H1 (cell line): Measurements from ENCODE around the gene KNDC1. TPM values are rescaled to one million over a fixed set of nuclear protein-coding genes. Genes with fewer than 3 reads are reported as not detected.

ENCODE experiments used
- CTCF ChIA-PET: fragments of 300-600 bp; sonication (Branson Sonifier 250); formaldehyde crosslinking; loops from one replicate; lab custom pipeline; 2021; ENCODE audit not compliant: partially characterized antibody; lab: Charles Lee
- POLR2A ChIA-PET: fragments of 300-600 bp; sonication (Branson Sonifier 250); formaldehyde crosslinking; loops from one replicate; lab custom pipeline; 2021; ENCODE audit warnings: inconsistent platforms; ENCODE audit not compliant: partially characterized antibody; lab: Charles Lee
- DNase-seq, 2 experiments: peaks; one replicate each; pipeline versions ENCODE4 v3.0.0 to v3.0.0-alpha.2; 2010 to 2022; ENCODE audit warnings: low spot score in 2 of 2, low read depth in 1 of 2, mixed read lengths in 1 of 2
- FAIRE-seq: peaks from 2 replicates; lab custom pipeline; 2011; peaks lifted over from hg19 to GRCh38; lab: Jason Lieb, UNC
- H2AFZ ChIP-seq: 2 replicates; pipeline ENCODE4 v1.8.1; 2012; ENCODE audit warnings: low read length, inconsistent platforms
- H2AK5ac ChIP-seq: 2 replicates; pipeline ENCODE4 v1.6.1; 2013; ENCODE audit warnings: low read depth, low read length
- H2BK120ac ChIP-seq: replicated peaks from 2 replicates; pipeline ENCODE3; 2013; ENCODE audit warnings: low read depth, low read length, inconsistent platforms
- H2BK12ac ChIP-seq: 2 replicates; pipeline ENCODE4 v1.6.1; 2013; ENCODE audit warnings: low read depth, low read length
- H2BK15ac ChIP-seq: 2 replicates; pipeline ENCODE4 v1.6.1; 2013; ENCODE audit warnings: low read length
- H2BK20ac ChIP-seq: 2 replicates; pipeline ENCODE4 v1.6.1; 2013; ENCODE audit warnings: low read length
- H2BK5ac ChIP-seq: 2 replicates; pipeline ENCODE4 v1.6.1; 2013; ENCODE audit warnings: low read depth, low read length
- H3K14ac ChIP-seq: 2 replicates; pipeline ENCODE4 v1.6.1; 2013; ENCODE audit warnings: inconsistent platforms; ENCODE audit not compliant: insufficient read length
- H3K18ac ChIP-seq: 2 replicates; pipeline ENCODE4 v1.6.1; 2013; ENCODE audit warnings: low read length; ENCODE audit errors: extremely low read depth
- H3K23ac ChIP-seq: 2 replicates; pipeline ENCODE4 v1.6.1; 2013; ENCODE audit warnings: inconsistent platforms; ENCODE audit not compliant: insufficient read length
- H3K23me2 ChIP-seq: 2 replicates; pipeline ENCODE4 v1.6.1; 2013; ENCODE audit warnings: low read depth, low read length
- H3K27ac ChIP-seq: 2 replicates; pipeline ENCODE4 v1.6.1; 2011; ENCODE audit warnings: low read depth, low read length, inconsistent platforms
- H3K27me3 ChIP-seq, 4 experiments: replicated peaks in 1 of 4; 1 replicate in 1 of 4; 2 replicates in 3 of 4; pipeline versions ENCODE4 v1.6.1 to v1.8.1; 2011 to 2013; ENCODE audit warnings: low read length in 3 of 4, mild to moderate bottlenecking in 3 of 4, inconsistent platforms in 2 of 4, mixed read lengths in 2 of 4, moderate library complexity in 1 of 4; ENCODE audit not compliant: control insufficient read depth in 3 of 4, insufficient read depth in 3 of 4; ENCODE audit errors: extremely low read depth in 1 of 4
- H3K36me3 ChIP-seq, 4 experiments: 2 replicates each; pipeline versions ENCODE4 v1.6.1 to v1.8.1; 2011 to 2013; ENCODE audit warnings: mild to moderate bottlenecking in 4 of 4, low read length in 3 of 4, moderate library complexity in 2 of 4, control low read depth in 1 of 4, inconsistent platforms in 1 of 4; ENCODE audit not compliant: insufficient read depth in 4 of 4, control insufficient read depth in 2 of 4
- H3K4ac ChIP-seq: replicated peaks from 2 replicates; pipeline ENCODE3; 2013; ENCODE audit warnings: low read length, low read depth, mixed read lengths, inconsistent platforms; ENCODE audit not compliant: insufficient read length
- H3K4me1 ChIP-seq, 4 experiments: replicated peaks in 1 of 4; 1 replicate in 1 of 4; 2 replicates in 3 of 4; pipeline versions ENCODE4 v1.6.1 to v1.8.1; 2011 to 2013; ENCODE audit warnings: low read length in 3 of 4, inconsistent platforms in 2 of 4, mixed read lengths in 1 of 4; ENCODE audit not compliant: insufficient read depth in 4 of 4, control insufficient read depth in 3 of 4
- H3K4me2 ChIP-seq, 2 experiments: 2 replicates each; pipeline versions ENCODE4 v1.6.1 to v1.8.1; 2011 to 2013; ENCODE audit warnings: low read depth in 2 of 2, low read length in 2 of 2, control low read depth in 1 of 2, inconsistent platforms in 1 of 2, mild to moderate bottlenecking in 1 of 2; ENCODE audit not compliant: insufficient read depth in 1 of 2
- H3K4me3 ChIP-seq, 4 experiments: fragments of 200-600, 300-600 bp in 1 of 4; sonication (generic), shearing (Covaris generic), sonication (Bioruptor Twin) in 1 of 4; 2 replicates each; pipeline versions ENCODE4 v1.5.1 to v1.8.1; 2011 to 2016; ENCODE audit warnings: low read length in 4 of 4, low read depth in 3 of 4, control low read depth in 2 of 4, inconsistent platforms in 2 of 4, mild to moderate bottlenecking in 2 of 4, mixed read lengths in 1 of 4, moderate library complexity in 1 of 4; ENCODE audit not compliant: insufficient read depth in 2 of 4; ENCODE audit errors: extremely low read depth in 1 of 4
- H3K56ac ChIP-seq: replicated peaks from 2 replicates; pipeline ENCODE3; 2013; ENCODE audit warnings: low read depth, mild to moderate bottlenecking, mixed read lengths, low read length, inconsistent platforms; ENCODE audit not compliant: insufficient read length
- H3K79me1 ChIP-seq: 2 replicates; pipeline ENCODE4 v1.6.1; 2013; ENCODE audit warnings: low read depth, low read length, control low read depth
- H3K79me2 ChIP-seq, 2 experiments: 2 replicates each; pipeline versions ENCODE4 v1.6.1 to v1.8.1; 2012 to 2013; ENCODE audit warnings: low read length in 2 of 2, mild to moderate bottlenecking in 2 of 2, inconsistent platforms in 1 of 2; ENCODE audit not compliant: insufficient read depth in 2 of 2, control insufficient read depth in 1 of 2
- H3K9ac ChIP-seq, 4 experiments: replicated peaks in 1 of 4; 1 replicate in 1 of 4; 2 replicates in 3 of 4; pipeline versions ENCODE4 v1.6.1 to v1.8.1; 2011 to 2013; ENCODE audit warnings: low read depth in 3 of 4, low read length in 3 of 4, control low read depth in 2 of 4, mild to moderate bottlenecking in 2 of 4, moderate library complexity in 2 of 4, inconsistent platforms in 1 of 4; ENCODE audit errors: extremely low read depth in 1 of 4
- H3K9me3 ChIP-seq, 2 experiments: 2 replicates each; pipeline versions ENCODE4 v1.6.1 to v1.8.1; 2012 to 2013; ENCODE audit warnings: mild to moderate bottlenecking in 2 of 2, moderate library complexity in 2 of 2, control low read depth in 1 of 2, inconsistent platforms in 1 of 2, low read depth in 1 of 2, low read length in 1 of 2, mixed read lengths in 1 of 2; ENCODE audit not compliant: insufficient read depth in 2 of 2
- H4K20me1 ChIP-seq, 2 experiments: replicated peaks in 1 of 2; 2 replicates each; pipeline versions ENCODE3 to v1.8.1; 2011 to 2013; ENCODE audit warnings: inconsistent platforms in 2 of 2, low read length in 2 of 2, mild to moderate bottlenecking in 1 of 2; ENCODE audit not compliant: insufficient read depth in 2 of 2, control insufficient read depth in 1 of 2
- H4K5ac ChIP-seq: 2 replicates; pipeline ENCODE4 v1.6.1; 2013; ENCODE audit warnings: low read length, low read depth, mixed read lengths, inconsistent platforms; ENCODE audit not compliant: insufficient read length
- H4K8ac ChIP-seq: 2 replicates; pipeline ENCODE4 v1.8.0; 2013; ENCODE audit warnings: mild to moderate bottlenecking, moderate library complexity, low read length, inconsistent platforms; ENCODE audit not compliant: insufficient read depth; ENCODE audit errors: extremely low read depth
- H4K91ac ChIP-seq: replicated peaks from 2 replicates; pipeline ENCODE3; 2013; ENCODE audit warnings: low read length, mixed read lengths, inconsistent platforms; ENCODE audit not compliant: insufficient read length
- BCL11A ChIP-seq, 2 experiments: IDR thresholded peaks; one replicate each; pipeline ENCODE4 v1.6.1; 2011; ENCODE audit warnings: low read depth in 2 of 2, low read length in 2 of 2, mild to moderate bottlenecking in 2 of 2
- CBX8 ChIP-seq: fragments of 300-800, 300-1000 bp; sonication (generic); IDR thresholded peaks from 2 replicates; pipeline ENCODE4 v1.7.1; 2016; ENCODE audit warnings: low read depth, low read length, borderline replicate concordance
- CHD1 ChIP-seq: IDR thresholded peaks from 2 replicates; pipeline ENCODE4 v1.6.1; 2012; ENCODE audit warnings: low read depth, low read length, improper control_type of control experiment
- HDAC6 ChIP-seq: IDR thresholded peaks from one replicate; pipeline ENCODE4 v1.7.1; 2012; ENCODE audit warnings: low read depth, mild to moderate bottlenecking, inconsistent platforms, low read length, moderate library complexity
- NANOG ChIP-seq: IDR thresholded peaks from 2 replicates; pipeline ENCODE4 v1.6.1; 2011; ENCODE audit warnings: low read length, low read depth, mild to moderate bottlenecking, inconsistent platforms; ENCODE audit not compliant: insufficient read depth, poor library complexity, severe bottlenecking
- POLR2A ChIP-seq, 2 experiments: IDR thresholded peaks; 1 replicate in 1 of 2; 2 replicates in 1 of 2; pipeline ENCODE4 v1.6.1; 2011; ENCODE audit warnings: low read depth in 2 of 2, low read length in 2 of 2, mild to moderate bottlenecking in 2 of 2; ENCODE audit errors: control extremely low read depth in 1 of 2
- RAD21 ChIP-seq, 2 experiments: IDR thresholded peaks in 1 of 2; conservative IDR thresholded peaks in 1 of 2; 2 replicates each; pipeline ENCODE4 v1.6.1; 2011; ENCODE audit warnings: low read depth in 2 of 2, low read length in 2 of 2, improper control_type of control experiment in 1 of 2, inconsistent platforms in 1 of 2, mild to moderate bottlenecking in 1 of 2, moderate library complexity in 1 of 2
- RBBP5 ChIP-seq: IDR thresholded peaks from 2 replicates; pipeline ENCODE4 v1.7.1; 2012; ENCODE audit warnings: low read depth, mild to moderate bottlenecking, inconsistent platforms, low read length, moderate library complexity, borderline replicate concordance
- SRF ChIP-seq: IDR thresholded peaks from 2 replicates; pipeline ENCODE4 v1.6.1; 2011; ENCODE audit warnings: mild to moderate bottlenecking, low read depth, low read length, moderate library complexity
- SUZ12 ChIP-seq: fragments of 200-600 bp; sonication (generic); IDR thresholded peaks from 2 replicates; pipeline ENCODE4 v1.6.1; 2012; ENCODE audit warnings: mild to moderate bottlenecking, inconsistent platforms, low read length, moderate library complexity, mixed read lengths
- YY1 ChIP-seq: IDR thresholded peaks from 2 replicates; pipeline ENCODE4 v1.6.1; 2011; ENCODE audit warnings: low read depth, mild to moderate bottlenecking, low read length
- WGBS, 2 experiments: shearing (Covaris generic) in 1 of 2; methylation state at CpG; one replicate each; pipeline versions ENCODE4 v1.1.6 to v1.1.7; 2013 to 2015; ENCODE audit warnings: low lambda C conversion rate in 2 of 2, mixed read lengths in 2 of 2, inconsistent platforms in 1 of 2, low coverage in 1 of 2, missing lambda C conversion rate in 1 of 2; ENCODE audit not compliant: insufficient replicate concordance in 2 of 2, insufficient coverage in 1 of 2, insufficient read length in 1 of 2; ENCODE audit errors: extremely low coverage in 1 of 2, missing lambda C conversion rate in 1 of 2; 5-methylcytosine and 5-hydroxymethylcytosine counted together
- polyA plus RNA-seq, 7 experiments: library from polyadenylated mRNA; depleted of rRNA in 3 of 7; stranded (reverse) in 5 of 7; unstranded in 2 of 7; fragments of >200 nt in 5 of 7; fragments of 200-250 nt in 2 of 7; gene quantifications; 1 replicate in 5 of 7; 2 replicates in 1 of 7; 4 replicates in 1 of 7; pipeline versions ENCODE4 v1.2.1 to v1.2.3, GENCODE V29; 2011 to 2013; ENCODE audit warnings: missing spikeins in 2 of 7, mixed read lengths in 2 of 7
- total RNA-seq: library from RNA; stranded (reverse); fragmentation: NEBNext Ultra II Directional; extraction: Animal tissue kit (Norgen Biotek cat#: 25700); gene quantifications from 2 replicates; pipeline ENCODE4 v1.2.1, GENCODE V29; 2021
- TF ChIP-seq, protein P1 (sequence below): IDR thresholded peaks from 2 replicates; pipeline ENCODE4 v1.6.1; 2012; ENCODE audit warnings: inconsistent platforms

Gene KNDC1
- total and polyA plus RNA-seq, 2 of the 8 experiments (the other 6 are each of a cell fraction or from before 2014, with no cell fraction given) = 7.5 to 16.7 TPM

GRCh38 chr10:133154996-133155778 is 4.8 kb upstream of the KNDC1 start:
- no peak overlapping the region for H3K18ac ChIP-seq
- peaks cover 8 to 31% (median 11%) of the 10 kb centered on the region in 4 experiments for H3K4me1 ChIP-seq
- H3K14ac ChIP-seq = no peak overlapping the region
- H3K79me2 ChIP-seq = no peaks in the 10 kb centered on the region
- H3K23ac ChIP-seq = no peak overlapping the region
- FAIRE-seq (no peak), DNase-seq (no peak)
- H2BK12ac ChIP-seq = no peak overlapping the region
- H2AFZ ChIP-seq = no peak overlapping the region
- H3K79me1 ChIP-seq = no peaks in the 10 kb centered on the region
- ChIA-PET CTCF (no interaction called here), POLR2A (interaction anchor here (1.0 kb wide), 1 partner anchor 12 kb away, joined by 3 read pairs; no protein-coding TSS in a partner anchor)
- H4K20me1 ChIP-seq = no peaks in the 10 kb centered on the region
- H3K27ac ChIP-seq = no peak overlapping the region
- 0 out of 2 replicates have a peak overlapping the region, but pooled peaks have one; percentile 34 for H2BK20ac ChIP-seq
- no peak overlapping the region for H4K8ac ChIP-seq
- no peak overlapping the region for H2BK120ac ChIP-seq
- no peaks in the 10 kb centered on the region; a peak in 2 of 8 replicates for H3K36me3 ChIP-seq
- no peak overlapping the region for H2BK5ac ChIP-seq
- H4K91ac ChIP-seq = peak overlapping the region; percentile 5
- H3K4ac ChIP-seq = no peak overlapping the region
- no peak overlapping the region for H3K4me2 ChIP-seq
- no peak overlapping the region for H3K4me3 ChIP-seq
- 87% methylated on average over 26 of the region's 30 CpGs; no CpG with 5 or more reads in 1 of the 2 experiments for WGBS, 2 experiments
- H3K27me3 ChIP-seq = 0 out of 7 replicates have a peak, but pooled peaks cover 0 to 2% (median 0%) of the 10 kb centered on the region in 4 experiments
- no peak overlapping the region for H3K9ac ChIP-seq
- H3K9me3 ChIP-seq = no peaks in the 10 kb centered on the region
- no peak overlapping the region for H2AK5ac ChIP-seq
- H3K23me2 ChIP-seq = peaks cover 4% of the 10 kb centered on the region; the same call in 1 of the 2 replicates
- no peak overlapping the region for H3K56ac ChIP-seq
- no peak overlapping the region; the same call in 1 of the 2 replicates for H2BK15ac ChIP-seq
- no peak overlapping the region for H4K5ac ChIP-seq
- TF ChIP-seq SRF (no peak), RBBP5 (no peak), BCL11A (IDR thresholded peaks at IDR 0.05; ENCODE audit: low read depth in 2 of 2, low read length in 2 of 2) (no peak), NANOG (no peak), SUZ12 (no peak), POLR2A (IDR thresholded peaks at IDR 0.05; ENCODE audit: control extremely low read depth in 1 of 2, low read depth in 2 of 2, low read length in 2 of 2) (no peak), YY1 (no peak), CBX8 (no peak), RAD21 (IDR thresholded peaks at IDR 0.05 in 1 of 2, conservative IDR thresholded peaks at IDR 0.05 in 1 of 2; ENCODE audit: low read depth in 2 of 2, low read length in 2 of 2) (no peak), CHD1 (no peak), HDAC6 (no peak)
- TF ChIP-seq, protein P1, sequence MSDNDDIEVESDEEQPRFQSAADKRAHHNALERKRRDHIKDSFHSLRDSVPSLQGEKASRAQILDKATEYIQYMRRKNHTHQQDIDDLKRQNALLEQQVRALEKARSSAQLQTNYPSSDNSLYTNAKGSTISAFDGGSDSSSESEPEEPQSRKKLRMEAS = no peak
